GM19193 (cell line): ENCODE results near the gene HBZ.

ENCODE experiments used
- POLR2A ChIP-seq: IDR thresholded peaks from 4 replicates; pipeline ENCODE4 v1.6.1; 2011; ENCODE audit not compliant: insufficient read depth, insufficient read length; ENCODE audit errors: extremely low read depth

Gene HBZ

GRCh38 chr16:125011-125410 lies 27.4 kb upstream of the HBZ start:
- no peak for TF ChIP-seq POLR2A

DNA sequence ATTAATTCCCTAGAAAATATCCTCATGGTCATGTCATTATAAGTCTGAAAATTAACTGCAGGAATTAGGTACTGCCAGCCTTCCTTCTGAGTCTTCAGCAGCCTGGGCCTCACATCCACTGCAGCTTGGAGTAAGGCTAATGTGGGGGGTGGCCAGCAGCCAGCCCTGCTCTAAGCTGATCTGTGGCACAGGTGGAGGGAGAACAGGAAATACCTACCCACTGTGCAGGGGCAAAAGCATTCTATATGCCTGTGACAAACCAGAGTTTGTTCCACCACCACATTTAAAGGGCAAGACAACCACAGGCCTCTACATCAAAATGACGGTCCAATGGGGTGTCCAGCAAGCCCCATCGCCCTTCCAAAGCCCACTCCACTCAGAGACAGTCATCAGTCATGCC lies 23.4 kb upstream of the HBZ start:
- no peak for TF ChIP-seq POLR2A

- no peak for TF ChIP-seq POLR2A
These were observed 21.8 kb upstream of the HBZ start for GRCh38 chr16:130533-131173.

DNA sequence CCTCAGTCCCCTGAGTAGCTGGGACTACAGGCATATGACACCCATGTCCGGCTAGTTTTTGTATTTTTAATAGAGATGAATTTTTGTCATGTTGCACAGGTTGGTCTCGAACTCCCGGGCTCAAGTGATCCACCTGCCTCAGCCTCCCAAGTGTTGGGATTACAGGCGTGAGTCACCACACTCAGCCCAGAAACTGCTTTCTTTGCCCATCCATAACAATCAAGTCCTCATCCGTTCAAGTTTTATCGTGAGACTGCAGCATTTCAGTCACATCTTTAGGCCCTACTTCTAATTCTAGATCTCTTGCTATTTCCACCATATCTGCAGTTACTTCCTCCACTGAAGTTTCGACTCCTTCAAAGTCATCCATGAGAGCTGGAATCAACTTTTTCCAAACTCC lies 20.3 kb upstream of the HBZ start:
- TF ChIP-seq POLR2A = no peak

DNA sequence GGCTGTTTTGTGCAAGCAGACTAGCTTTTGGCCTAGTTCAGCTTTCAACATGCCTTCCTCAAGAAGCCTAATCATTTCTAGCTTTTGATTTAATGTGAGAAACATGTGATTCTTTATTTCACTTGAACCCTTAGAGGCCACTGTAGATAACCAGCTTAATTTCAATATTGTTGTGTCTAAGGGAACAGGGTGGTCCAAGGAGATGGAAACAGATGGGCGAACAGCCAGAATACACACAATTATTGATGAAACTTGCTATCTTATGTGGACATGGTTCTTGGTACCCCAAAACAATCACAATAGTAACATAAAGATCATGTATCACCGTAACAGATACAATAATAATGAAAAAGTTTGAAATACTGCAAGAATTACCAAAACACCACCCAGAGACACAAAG lies 18.7 kb upstream of the HBZ start:
- no peak for TF ChIP-seq POLR2A

DNA sequence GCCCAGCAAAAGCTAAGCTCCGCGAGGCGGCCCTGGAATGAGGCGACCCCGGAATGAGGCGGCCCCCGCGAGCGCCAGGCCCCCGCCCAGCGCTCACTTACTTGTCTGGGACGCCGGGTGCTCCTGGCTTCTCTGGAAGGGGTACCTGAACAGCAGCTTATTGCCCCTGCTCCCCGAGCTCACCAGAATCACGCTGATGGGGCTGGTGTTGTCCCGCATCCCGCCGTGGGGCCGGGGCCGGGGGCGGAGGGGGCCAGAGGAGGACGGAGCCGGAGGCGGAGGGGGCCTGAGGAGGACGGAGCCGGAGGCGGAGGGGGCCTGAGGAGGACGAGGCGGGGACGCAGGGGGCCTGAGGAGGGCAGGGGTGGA lies 14.4 kb upstream of the HBZ start:
- TF ChIP-seq POLR2A = no peak

DNA sequence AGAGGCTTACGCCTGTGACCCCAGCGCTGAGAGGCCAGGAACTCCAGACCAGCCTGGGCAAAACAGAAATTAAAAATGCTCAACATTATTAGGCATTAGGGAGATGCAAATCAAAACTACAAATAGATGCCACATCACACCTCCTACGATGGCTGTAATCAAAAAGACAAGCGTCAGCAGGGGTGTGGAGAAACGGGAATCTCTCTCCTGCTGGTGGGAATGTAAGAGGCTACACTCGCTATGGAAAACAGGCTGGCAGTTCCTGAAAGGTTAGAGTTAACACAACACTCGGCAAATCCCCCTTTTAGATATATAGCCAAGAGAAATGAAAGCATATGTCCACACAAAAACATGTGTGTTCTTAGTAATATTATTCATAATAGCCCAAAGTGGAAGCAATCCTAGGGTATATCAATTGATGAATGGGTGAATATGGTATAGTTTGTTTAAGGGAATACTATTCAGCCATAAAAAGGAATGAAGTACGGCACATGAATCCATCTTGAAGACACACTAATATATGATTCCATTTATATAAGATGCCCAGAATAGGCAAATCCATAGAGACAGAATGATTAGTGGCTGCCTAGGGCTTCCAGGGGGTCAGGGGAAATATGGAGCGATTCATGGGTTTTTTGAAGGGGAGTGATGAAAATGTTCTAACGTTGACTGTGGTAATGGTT lies 12.1 kb upstream of the HBZ start:
- TF ChIP-seq POLR2A = no peak

GRCh38 chr16:142405-142967 lies 10.0 kb upstream of the HBZ start:
- no peak for TF ChIP-seq POLR2A

DNA sequence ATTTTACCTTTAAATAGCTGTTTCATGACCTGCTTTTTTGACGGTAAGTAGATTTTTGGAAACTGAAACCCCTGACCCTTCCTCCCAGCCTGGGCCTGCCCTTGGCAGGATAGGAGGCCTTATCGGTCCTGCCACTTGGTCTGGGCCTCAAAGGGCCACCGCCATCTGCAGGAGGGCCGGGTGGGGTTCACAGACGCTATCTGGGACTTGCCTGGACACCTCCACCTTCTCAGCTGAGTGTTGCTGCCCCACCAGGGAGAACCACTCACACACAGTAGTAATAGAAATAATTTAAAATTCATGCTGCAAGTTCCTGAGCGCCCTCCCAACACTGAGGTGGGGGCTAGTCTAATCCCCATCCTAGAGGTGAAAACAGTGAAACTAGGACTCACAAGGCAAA lies 9.4 kb upstream of the HBZ start:
- no peak for TF ChIP-seq POLR2A

DNA sequence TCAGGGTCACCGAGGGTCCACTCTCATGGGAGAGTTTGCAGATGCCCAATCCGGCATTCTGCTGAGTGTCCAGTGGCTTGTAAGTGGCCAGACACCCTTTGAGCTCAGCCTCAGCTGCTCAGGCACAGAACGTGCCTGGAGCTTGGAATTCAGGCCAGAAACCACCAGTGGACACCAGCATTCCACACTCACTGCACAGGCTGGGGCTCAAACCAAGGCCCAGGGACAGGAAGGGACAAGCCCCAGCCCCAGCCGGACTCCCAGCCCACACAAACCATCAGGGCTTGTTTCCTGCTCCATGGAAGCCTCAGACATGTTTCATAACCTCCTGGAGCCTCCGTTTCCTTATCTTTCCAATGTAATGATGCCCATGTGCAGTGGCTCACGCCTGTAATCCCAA lies 9.0 kb upstream of the HBZ start:
- no peak for TF ChIP-seq POLR2A

GRCh38 chr16:144797-145252 lies 7.6 kb upstream of the HBZ start:
- TF ChIP-seq POLR2A = no peak

GRCh38 chr16:146646-147045 lies 5.8 kb upstream of the HBZ start:
- TF ChIP-seq POLR2A = no peak

GRCh38 chr16:149024-149660 lies 3.3 kb upstream of the HBZ start:
- no peak for TF ChIP-seq POLR2A

DNA sequence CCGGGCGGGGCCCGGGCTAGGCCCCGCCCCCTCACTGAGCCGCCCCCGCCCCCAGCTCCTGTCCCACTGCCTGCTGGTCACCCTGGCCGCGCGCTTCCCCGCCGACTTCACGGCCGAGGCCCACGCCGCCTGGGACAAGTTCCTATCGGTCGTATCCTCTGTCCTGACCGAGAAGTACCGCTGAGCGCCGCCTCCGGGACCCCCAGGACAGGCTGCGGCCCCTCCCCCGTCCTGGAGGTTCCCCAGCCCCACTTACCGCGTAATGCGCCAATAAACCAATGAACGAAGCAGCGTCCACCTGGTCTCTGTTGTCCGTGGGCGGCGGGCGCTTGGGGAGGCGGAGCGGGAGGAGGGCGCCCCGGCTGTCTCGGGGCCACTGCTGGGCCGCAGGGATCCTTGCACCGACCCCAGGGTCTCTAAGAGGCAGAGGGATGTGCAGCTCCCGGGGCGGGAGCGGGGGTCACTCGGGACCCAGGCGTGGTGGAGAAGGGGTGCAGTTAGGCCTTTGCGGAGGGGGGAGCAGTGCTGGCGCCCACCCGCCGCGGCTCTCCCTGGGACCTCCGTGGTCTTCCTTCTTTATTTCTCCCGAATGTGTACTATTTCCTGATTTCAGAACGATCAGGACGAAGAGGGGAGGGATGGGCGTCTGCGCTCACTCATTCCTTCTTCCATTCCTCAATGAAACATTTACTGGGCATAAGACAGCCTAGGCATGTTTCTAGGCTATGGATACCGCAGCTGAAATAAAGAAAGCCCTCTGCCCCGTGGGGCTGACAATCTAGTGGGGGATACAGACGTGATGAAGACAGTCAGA lies 2.0 kb downstream of the HBZ start:
- TF ChIP-seq POLR2A = no peak

- no peak for TF ChIP-seq POLR2A
These were observed 2.6 kb downstream of the HBZ start for GRCh38 chr16:155031-155398.

- TF ChIP-seq POLR2A = no peak
These were observed 6.8 kb downstream of the HBZ start for GRCh38 chr16:159136-159849.
